ENCODE data around the gene SERPINB11. TPM values are rescaled to one million over a fixed set of nuclear protein-coding genes. Genes with fewer than 3 reads are reported as not detected.
"Not testable (repeated sequence)": the region's sequence is repeated elsewhere in the genome, so short reads cannot be mapped to it uniquely, and the experiment has no call there.

Gene SERPINB11
- total RNA-seq, 1 experiment from 2014 or later, result not detected

- DNase-seq (ENCODE audit: low spot score), result peak; percentile 69
These were observed 28.0 kb downstream of the SERPINB11 start for GRCh38 chr18:63730773-63731172.

GRCh38 chr18:63731215-63731614 is 28.5 kb downstream of the SERPINB11 start:
- no peak for DNase-seq (ENCODE audit: low spot score)

- DNase-seq (ENCODE audit: low spot score), result peak; percentile 33
These were observed 34.1 kb downstream of the SERPINB11 start for GRCh38 chr18:63736876-63737275.

- DNase-seq (ENCODE audit: low spot score), result no peak
These were observed 39.0 kb downstream of the SERPINB11 start for GRCh38 chr18:63741769-63742168.

- no peak for DNase-seq (ENCODE audit: low spot score)
These were observed 44.2 kb downstream of the SERPINB11 start for GRCh38 chr18:63747006-63747405.

GRCh38 chr18:63749489-63749888 is 46.7 kb downstream of the SERPINB11 start:
- DNase-seq (ENCODE audit: low spot score), result no peak

GRCh38 chr18:63752636-63753035 is 49.9 kb downstream of the SERPINB11 start:
- DNase-seq (ENCODE audit: low spot score), result no peak

- DNase-seq (ENCODE audit: low spot score), result no peak
These were observed 50.9 kb downstream of the SERPINB11 start for GRCh38 chr18:63753676-63754075.

- no peak for DNase-seq (ENCODE audit: low spot score)
These were observed 54.8 kb downstream of the SERPINB11 start for GRCh38 chr18:63757541-63757940.

GRCh38 chr18:63758615-63759240 is 56.0 kb downstream of the SERPINB11 start:
- DNase-seq (ENCODE audit: low spot score), result no peak

GRCh38 chr18:63759786-63760185 is 57.0 kb downstream of the SERPINB11 start:
- not testable (repeated sequence) for DNase-seq (ENCODE audit: low spot score)

GRCh38 chr18:63762518-63762917 is 59.8 kb downstream of the SERPINB11 start:
- DNase-seq (ENCODE audit: low spot score), result no peak

- no peak for DNase-seq (ENCODE audit: low spot score)
These were observed 61.3 kb downstream of the SERPINB11 start for GRCh38 chr18:63763831-63764600.

GRCh38 chr18:63765837-63766236 is 63.1 kb downstream of the SERPINB11 start:
- no peak for DNase-seq (ENCODE audit: low spot score)

Other genes starting within 250 kb of the SERPINB11 start
- 1.1 TPM in 1 of 2 replicates, not detected in the other for gene SERPINB5, start 226.0 kb upstream of the SERPINB11 start, total RNA-seq (2014; rRNA removed; shearing (Covaris generic))
- not detected in 2 replicates for gene SERPINB12, start 160.6 kb upstream of the SERPINB11 start, total RNA-seq (2014; rRNA removed; shearing (Covaris generic))
- not detected in 2 replicates for gene SERPINB13, start 115.6 kb upstream of the SERPINB11 start, total RNA-seq (2014; rRNA removed; shearing (Covaris generic))
- gene SERPINB4, start 58.7 kb upstream of the SERPINB11 start, total RNA-seq (2014; rRNA removed; shearing (Covaris generic)), result not detected in 2 replicates
- not detected in 2 replicates for gene SERPINB3, start 41.1 kb upstream of the SERPINB11 start, total RNA-seq (2014; rRNA removed; shearing (Covaris generic))
- 1.3 TPM in 1 of 2 replicates, not detected in the other for gene SERPINB7, start 72.5 kb downstream of the SERPINB11 start, total RNA-seq (2014; rRNA removed; shearing (Covaris generic))
- gene SERPINB2, start 184.7 kb downstream of the SERPINB11 start, total RNA-seq (2014; rRNA removed; shearing (Covaris generic)), result 0.39 and 1.0 TPM in 2 replicates
- gene SERPINB10, start 205.0 kb downstream of the SERPINB11 start, total RNA-seq (2014; rRNA removed; shearing (Covaris generic)), result 1.0 TPM in 1 of 2 replicates, not detected in the other
- 0.12 TPM in 1 of 2 replicates, not detected in the other for gene HMSD, start 246.3 kb downstream of the SERPINB11 start, total RNA-seq (2014; rRNA removed; shearing (Covaris generic))

All from H4 (cell line).